CD4-positive, alpha-beta T cell (primary cell): ENCODE data around the gene EP400. TPM values are rescaled to one million over a fixed set of nuclear protein-coding genes. Genes with fewer than 3 reads are reported as not detected.

ENCODE experiments used
- ATAC-seq: fragments of 200-7000 bp; cut with Tn5 transposase; one replicate; pipeline ENCODE4 v1.10.0; 2022; ENCODE audit warnings: mild to moderate bottlenecking; ENCODE audit not compliant: poor library complexity
- CTCF ChIA-PET: fragments of 350-600 bp; sonication (Branson Sonifier 250); formaldehyde crosslinking; loops from one replicate; lab custom pipeline; 2021; ENCODE audit warnings: antibody characterized with exemption, inconsistent platforms; lab: Charles Lee
- POLR2A ChIA-PET: fragments of 350-600 bp; sonication (Branson Sonifier 250); formaldehyde crosslinking; loops from one replicate; lab custom pipeline; 2021; ENCODE audit warnings: antibody characterized with exemption, inconsistent platforms; lab: Charles Lee
- DNase-seq, 14 experiments: peaks; one replicate each; pipeline ENCODE4 v3.0.0-alpha.2; 2013 to 2020; ENCODE audit warnings: mixed read lengths in 2 of 14
- H3K27ac ChIP-seq, 2 donors: one replicate each; pipeline versions ENCODE4 v1.5.1 to v1.7.0; 2013; ENCODE audit warnings: low read length in 2 of 2, low read depth in 1 of 2, mild to moderate bottlenecking in 1 of 2
- H3K27me3 ChIP-seq, 2 experiments: 1 replicate in 1 of 2; 2 replicates in 1 of 2; pipeline versions ENCODE4 v1.6.1 to v1.7.0; 2013; ENCODE audit warnings: low read length in 2 of 2, control low read depth in 1 of 2, mild to moderate bottlenecking in 1 of 2, moderate library complexity in 1 of 2; ENCODE audit not compliant: insufficient read depth in 2 of 2, control insufficient read depth in 1 of 2
- H3K36me3 ChIP-seq: one replicate; pipeline ENCODE4 v1.6.1; 2013; ENCODE audit warnings: low read length, control low read depth; ENCODE audit not compliant: insufficient read depth
- H3K4me1 ChIP-seq: one replicate; pipeline ENCODE4 v1.6.1; 2013; ENCODE audit warnings: low read length, control low read depth; ENCODE audit not compliant: insufficient read depth
- H3K4me3 ChIP-seq: one replicate; pipeline ENCODE4 v1.5.1; 2013; ENCODE audit warnings: mild to moderate bottlenecking, low read length, moderate library complexity
- H3K9me3 ChIP-seq, 2 experiments: 1 replicate in 1 of 2; 2 replicates in 1 of 2; pipeline versions ENCODE4 v1.6.1 to v1.7.0; 2013; ENCODE audit warnings: low read length in 2 of 2, mild to moderate bottlenecking in 2 of 2, control low read depth in 1 of 2, moderate library complexity in 1 of 2; ENCODE audit not compliant: control insufficient read depth in 1 of 2, insufficient read depth in 1 of 2
- H3K27ac Mint-ChIP-seq: one replicate; pipeline ENCODE4 v1.8.0; 2020; ENCODE audit warnings: mixed read lengths
- H3K27me3 Mint-ChIP-seq: one replicate; pipeline ENCODE4 v1.8.0; 2021; ENCODE audit warnings: mixed read lengths
- H3K36me3 Mint-ChIP-seq: one replicate; pipeline ENCODE4 v1.8.0; 2021; ENCODE audit warnings: low read depth, mixed read lengths
- H3K4me1 Mint-ChIP-seq: one replicate; pipeline ENCODE4 v1.8.0; 2021; ENCODE audit warnings: low read depth, mixed read lengths
- H3K4me3 Mint-ChIP-seq: one replicate; pipeline ENCODE4 v1.8.0; 2020; ENCODE audit warnings: mild to moderate bottlenecking, mixed read lengths
- H3K9me3 Mint-ChIP-seq: one replicate; pipeline ENCODE4 v1.8.0; 2020; ENCODE audit warnings: mixed read lengths
- CTCF ChIP-seq: fragments of 200-600 bp; IDR thresholded peaks from one replicate; pipeline ENCODE4 v1.8.0; 2022; ENCODE audit warnings: antibody characterized with exemption, mild to moderate bottlenecking
- intact Hi-C, 2 experiments: fragments of 100-400 bp; cut with DNase I in 1 of 2; cut with micrococcal nuclease in 1 of 2; formaldehyde crosslinking; loops; one replicate each; pipeline versions ENCODE4 v1.15.1 to v1.9.0; 2023 to 2025; cut with DNase I, micrococcal nuclease
- total RNA-seq, 174 experiments: library from RNA in 2 of 174; stranded (reverse) in 2 of 174; gene quantifications; one replicate each; pipeline ENCODE4 v1.2.3 and lab custom pipeline; 2021 to 2026

EP400 gene
- total RNA-seq, 2 experiments from 2014 or later: 56.4 to 56.5 TPM

- CTCF ChIA-PET: interaction anchor here (0.6 kb wide), 1 partner anchor 644 kb away, joined by 4 read pairs; no protein-coding TSS in a partner anchor
These were observed 77.2 kb downstream of the EP400 start for GRCh38 chr12:132026796-132027500.

GRCh38 chr12:132027636-132028035 is 77.9 kb downstream of the EP400 start:
- Mint-ChIP-seq H3K4me3 (no peak overlapping the region), H3K36me3 (peaks cover 92% of the 10 kb centered on the region), H3K9me3 (no peaks in the 10 kb centered on the region), H3K4me1 (no peaks in the 10 kb centered on the region), H3K27me3 (no peaks in the 10 kb centered on the region), H3K27ac (no peak overlapping the region)
- DNase-seq (no peak), ATAC-seq (no peak)
- ChIA-PET POLR2A (no interaction called here), CTCF (no interaction called here)
- H3K9me3 ChIP-seq: peaks cover 0 to 4% of the 10 kb centered on the region in 2 experiments
- peaks cover 90% of the 10 kb centered on the region for H3K36me3 ChIP-seq
- intact Hi-C loops: no loop called here
- TF ChIP-seq CTCF: no peak
- H3K27me3 ChIP-seq: no peaks in the 10 kb centered on the region
- H3K4me1 ChIP-seq: no peaks in the 10 kb centered on the region
- no peak overlapping the region for H3K27ac ChIP-seq
- no peak overlapping the region for H3K4me3 ChIP-seq

More at GRCh38 chr12:132026796-132027500, 77.2 kb downstream of the EP400 start:
- Histone ChIP-seq H3K27me3 (no peaks in the 10 kb centered on the region), H3K27ac (no peak overlapping the region), H3K36me3 (peaks cover 90% of the 10 kb centered on the region), H3K4me1 (no peaks in the 10 kb centered on the region), H3K4me3 (no peak overlapping the region), H3K9me3 (peaks cover 0 to 4% of the 10 kb centered on the region in 2 experiments)
- ATAC-seq (no peak), DNase-seq (no peak)
- H3K9me3 Mint-ChIP-seq: no peaks in the 10 kb centered on the region
- no peak for TF ChIP-seq CTCF
- H3K4me3 Mint-ChIP-seq: no peak overlapping the region
- POLR2A ChIA-PET: no interaction called here
- H3K36me3 Mint-ChIP-seq: peaks cover 93% of the 10 kb centered on the region
- no peaks in the 10 kb centered on the region for H3K27me3 Mint-ChIP-seq
- intact Hi-C loops: no loop called here
- no peak overlapping the region for H3K27ac Mint-ChIP-seq
- H3K4me1 Mint-ChIP-seq: no peaks in the 10 kb centered on the region

- no peaks in the 10 kb centered on the region for H3K9me3 Mint-ChIP-seq
- DNase-seq (no peak), ATAC-seq (no peak)
- H3K36me3 ChIP-seq: peaks cover 91% of the 10 kb centered on the region
- no peaks in the 10 kb centered on the region for H3K27me3 Mint-ChIP-seq
- H3K4me1 Mint-ChIP-seq: no peaks in the 10 kb centered on the region
- no peak overlapping the region for H3K27ac Mint-ChIP-seq
- H3K4me3 ChIP-seq: no peak overlapping the region
- peaks cover 0 to 4% of the 10 kb centered on the region in 2 experiments for H3K9me3 ChIP-seq
- H3K4me1 ChIP-seq: no peaks in the 10 kb centered on the region
- intact Hi-C loops: no loop called here
- CTCF ChIA-PET: no interaction called here
- no peak overlapping the region for H3K4me3 Mint-ChIP-seq
- peaks cover 93% of the 10 kb centered on the region for H3K36me3 Mint-ChIP-seq
- no peak overlapping the region for H3K27ac ChIP-seq
- no peak for TF ChIP-seq CTCF
- no peaks in the 10 kb centered on the region for H3K27me3 ChIP-seq
- POLR2A ChIA-PET: no interaction called here
These were observed 78.4 kb downstream of the EP400 start for GRCh38 chr12:132028111-132028510.
